ENCODE measurements around the gene HECTD3. TPM values are rescaled to one million over a fixed set of nuclear protein-coding genes. Genes with fewer than 3 reads are reported as not detected.

The HECTD3 gene
- 46.1 and 52.7 TPM in 2 replicates for total RNA-seq

DNA sequence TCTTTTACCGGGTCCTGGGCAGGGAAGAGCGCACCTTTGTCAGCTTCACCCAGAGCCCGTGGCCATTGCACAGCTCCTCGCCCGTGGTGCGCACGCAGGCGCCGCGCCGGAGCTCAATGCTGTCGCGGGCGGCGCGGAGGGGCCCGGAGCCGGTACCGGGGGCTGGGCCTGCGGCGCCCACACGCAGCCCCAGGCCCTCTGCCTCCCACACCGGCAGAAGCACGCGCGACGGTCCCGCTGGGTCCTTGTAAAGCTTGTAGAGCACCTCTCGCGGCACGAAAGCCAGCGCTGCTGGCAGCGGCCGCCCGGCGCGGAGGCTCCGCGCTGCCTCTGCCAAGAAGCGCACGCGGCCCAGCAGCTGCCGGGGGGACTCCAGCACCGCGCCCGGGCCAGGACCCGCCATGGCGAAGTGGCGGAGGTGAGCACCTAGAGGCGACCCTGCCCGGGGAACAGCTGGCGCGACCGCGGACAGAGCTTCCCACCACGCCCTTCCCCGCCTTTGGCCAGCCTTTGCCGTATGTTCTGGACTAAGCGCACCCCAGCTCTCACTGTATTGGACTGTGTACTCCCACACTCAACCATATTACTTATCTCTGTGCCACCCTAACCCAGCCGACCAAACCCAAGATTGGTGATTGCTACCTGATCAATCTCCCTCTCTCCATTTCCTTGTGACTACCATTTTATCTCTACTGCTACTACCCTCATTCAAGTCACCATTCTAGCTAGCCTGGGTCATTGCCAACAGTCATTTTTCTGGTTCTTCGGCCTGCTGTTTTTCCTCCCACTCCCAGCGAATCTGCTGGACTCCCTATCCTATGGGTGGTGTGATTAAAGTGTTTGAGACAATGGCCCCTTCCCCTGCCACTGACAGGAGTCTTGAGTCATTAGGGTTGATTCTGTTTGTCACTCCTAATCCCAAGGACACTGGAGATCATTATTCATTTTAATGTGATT, at the start of gene HECTD3:
Gene HECTD3, minus strand, starts transcription at position 470 of the 957 bp plus-strand sequence. Its CDS starts 67 bp downstream, at position 403.
- DNase-seq (ENCODE audit: extremely low read depth, low read depth, low spot score), result peak; percentile 20

DNA sequence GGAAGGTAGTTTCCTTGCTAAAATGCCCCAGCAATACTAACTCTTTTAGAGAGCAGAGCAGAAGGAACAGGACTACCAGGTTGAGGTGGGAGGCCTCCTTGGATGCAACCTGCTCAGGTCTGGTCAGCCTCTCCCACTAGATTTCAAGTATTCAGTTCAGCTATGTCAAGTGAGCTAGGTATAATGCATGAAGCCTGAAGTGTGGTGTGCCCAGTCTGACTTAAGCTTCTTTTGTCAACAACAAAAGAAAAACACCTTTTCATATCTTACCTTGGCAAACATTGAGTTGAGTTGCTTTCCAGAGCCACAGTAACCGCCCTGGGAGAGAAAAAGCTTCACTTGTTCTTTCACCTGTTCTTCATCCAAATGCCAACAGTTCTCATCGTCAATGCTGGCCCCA, 48.7 kb upstream of the HECTD3 start:
- DNase-seq (ENCODE audit: extremely low read depth, low read depth, low spot score), result no peak

GRCh38 chr1:45057542-45057941, 46.4 kb upstream of the HECTD3 start:
- DNase-seq (ENCODE audit: extremely low read depth, low read depth, low spot score), result no peak

DNA sequence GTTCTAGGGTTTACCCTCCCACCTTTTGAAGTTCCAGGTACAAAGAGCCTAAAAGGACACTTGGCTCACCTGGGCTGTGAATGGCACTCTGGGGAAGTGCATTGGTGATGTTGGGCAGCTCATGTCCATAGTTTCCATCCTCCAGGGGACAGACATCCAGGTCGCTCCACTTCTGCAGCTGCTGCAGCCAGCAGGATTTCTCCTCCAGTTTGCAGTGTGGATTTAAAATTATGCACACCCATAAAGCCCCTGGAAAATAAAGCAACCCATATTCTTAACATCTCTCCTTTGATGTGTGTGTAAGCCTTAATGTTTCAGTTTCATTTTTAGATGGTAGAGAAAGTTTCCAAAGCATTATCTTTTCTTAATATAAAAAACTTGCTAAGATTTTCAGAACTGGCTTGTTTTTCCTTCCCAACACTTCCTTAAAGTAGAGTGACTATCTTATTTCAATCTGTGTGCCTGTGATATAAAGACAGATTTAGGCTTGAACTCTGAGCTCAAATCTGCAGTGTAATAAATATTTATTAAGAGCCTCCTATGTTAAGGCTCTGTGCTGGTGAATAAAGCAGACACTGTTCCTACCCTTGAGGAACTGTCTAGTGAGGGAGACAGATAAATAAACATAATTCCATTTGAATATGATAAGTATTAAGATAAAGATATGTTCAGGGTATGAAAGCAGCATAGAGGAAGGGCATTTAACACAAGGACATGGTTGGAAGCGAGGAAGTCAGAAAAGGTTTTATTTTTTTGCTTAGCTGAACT, 40.1 kb upstream of the HECTD3 start:
- DNase-seq (ENCODE audit: extremely low read depth, low read depth, low spot score), result no peak

DNA sequence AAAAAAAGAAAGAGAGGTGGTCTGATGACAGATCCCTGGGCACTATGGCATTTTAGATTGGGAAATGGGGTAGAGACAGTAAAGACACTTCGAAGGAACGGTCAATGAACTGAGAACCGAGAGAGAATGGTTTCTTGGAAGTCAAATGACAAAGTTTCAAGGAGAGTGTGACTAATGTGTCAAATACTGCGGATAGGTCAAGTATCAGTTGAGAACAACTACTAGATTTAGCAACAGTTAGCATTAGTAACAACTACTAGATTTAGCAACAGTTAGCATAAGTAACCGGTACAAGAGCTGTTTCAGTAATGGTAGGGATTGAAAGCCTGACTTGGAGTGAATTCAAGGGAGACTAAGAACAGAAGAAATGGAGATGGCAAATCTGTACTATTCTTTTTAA, 35.9 kb upstream of the HECTD3 start:
- no peak for DNase-seq (ENCODE audit: extremely low read depth, low read depth, low spot score)

DNA sequence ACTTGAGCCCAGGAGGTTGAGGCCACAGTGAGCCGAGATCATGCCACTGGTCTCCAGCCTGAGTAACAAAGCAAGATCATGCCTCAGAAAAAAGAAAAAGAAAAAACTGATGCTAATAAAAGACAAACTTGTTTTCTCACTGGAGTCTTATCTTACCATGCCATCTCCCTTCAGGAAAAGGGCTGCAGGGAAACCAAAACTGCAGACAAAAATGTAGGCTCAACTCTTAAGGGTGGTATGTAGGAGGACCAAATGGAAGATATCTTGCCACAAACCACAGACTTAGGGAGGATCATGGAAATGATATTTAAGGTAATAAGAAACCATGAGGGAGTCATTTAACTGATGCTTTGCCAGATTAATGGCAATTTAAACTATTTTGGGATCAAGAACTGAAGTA, 33.8 kb upstream of the HECTD3 start:
- no peak for DNase-seq (ENCODE audit: extremely low read depth, low read depth, low spot score)

DNA sequence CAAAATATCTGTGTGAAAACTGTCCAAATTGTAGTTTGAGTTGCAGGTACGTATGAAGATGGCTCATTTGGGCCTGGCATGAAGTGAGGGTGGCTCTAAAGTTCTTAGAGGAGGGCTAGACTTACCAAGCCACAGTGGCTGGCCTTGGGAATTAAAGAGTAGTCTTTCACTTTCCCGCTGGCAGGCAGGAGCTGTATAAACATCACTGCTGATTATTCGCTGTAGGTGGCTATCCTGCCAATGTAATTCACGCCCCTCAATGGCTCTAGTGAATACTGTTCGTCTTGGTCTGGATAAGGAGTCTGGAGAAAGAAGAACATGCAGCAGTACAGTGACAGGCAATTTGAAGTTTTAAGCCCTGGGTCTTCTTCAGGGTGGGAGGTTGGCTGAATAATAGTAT, 32.0 kb upstream of the HECTD3 start:
- no peak for DNase-seq (ENCODE audit: extremely low read depth, low read depth, low spot score)

DNA sequence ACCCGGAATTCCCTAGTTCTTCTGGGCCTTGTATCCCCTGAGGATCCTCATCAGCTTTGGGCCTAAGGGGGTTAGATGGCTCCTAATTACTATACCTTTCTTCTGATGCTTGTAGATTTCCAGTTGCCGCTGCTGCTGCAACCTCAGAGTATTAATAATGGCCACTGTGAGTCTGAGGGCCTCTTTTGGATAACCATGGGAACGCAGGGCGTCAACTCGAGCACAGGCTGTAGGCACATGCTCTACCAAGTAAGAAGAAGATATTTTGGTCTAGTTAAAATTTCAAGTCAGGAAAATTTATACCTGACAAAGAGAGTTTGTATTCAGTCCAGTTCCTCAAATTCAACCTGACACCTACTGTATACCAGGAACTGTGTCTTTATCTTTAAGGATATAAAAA, 29.2 kb upstream of the HECTD3 start:
- no peak for DNase-seq (ENCODE audit: extremely low read depth, low read depth, low spot score)

DNA sequence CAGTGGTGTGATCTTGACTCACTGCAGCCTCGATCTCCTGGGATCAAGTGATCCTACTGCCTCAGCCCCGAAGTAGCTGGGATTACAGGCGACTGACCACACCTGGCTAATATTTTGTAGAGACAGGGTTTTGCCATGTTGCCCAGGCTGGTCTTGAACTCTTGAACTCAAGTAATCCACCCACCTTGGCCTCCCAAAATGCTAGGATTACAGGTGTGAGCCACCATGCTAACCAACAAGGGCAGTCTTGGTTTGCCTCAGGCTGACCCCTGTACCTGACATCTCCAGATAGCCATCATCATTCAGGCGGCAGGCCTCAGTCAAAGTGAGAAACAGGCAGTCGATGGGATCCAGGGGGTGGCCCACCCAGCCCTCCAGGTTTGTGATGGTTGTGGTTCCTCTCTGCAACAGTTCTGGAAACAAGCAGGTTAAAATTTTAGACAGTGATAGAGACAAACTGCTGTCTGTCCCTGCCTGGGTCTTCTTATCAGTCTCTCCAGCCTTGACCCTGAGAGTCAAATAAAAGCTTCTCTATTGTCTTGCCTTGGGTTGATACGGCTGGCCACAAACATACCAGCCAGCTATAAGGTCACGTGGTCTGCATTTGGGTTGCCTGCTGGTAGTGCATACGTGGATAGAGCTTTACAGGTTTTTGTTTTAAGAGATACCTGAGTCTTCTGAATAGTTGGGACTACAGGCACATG, 27.7 kb upstream of the HECTD3 start:
- DNase-seq (ENCODE audit: extremely low read depth, low read depth, low spot score), result no peak

- no peak for DNase-seq (ENCODE audit: extremely low read depth, low read depth, low spot score)
Measured at GRCh38 chr1:45038240-45038639, 27.1 kb upstream of the HECTD3 start.

- no peak for DNase-seq (ENCODE audit: extremely low read depth, low read depth, low spot score)
Measured at GRCh38 chr1:45037456-45037855, 26.3 kb upstream of the HECTD3 start.

DNA sequence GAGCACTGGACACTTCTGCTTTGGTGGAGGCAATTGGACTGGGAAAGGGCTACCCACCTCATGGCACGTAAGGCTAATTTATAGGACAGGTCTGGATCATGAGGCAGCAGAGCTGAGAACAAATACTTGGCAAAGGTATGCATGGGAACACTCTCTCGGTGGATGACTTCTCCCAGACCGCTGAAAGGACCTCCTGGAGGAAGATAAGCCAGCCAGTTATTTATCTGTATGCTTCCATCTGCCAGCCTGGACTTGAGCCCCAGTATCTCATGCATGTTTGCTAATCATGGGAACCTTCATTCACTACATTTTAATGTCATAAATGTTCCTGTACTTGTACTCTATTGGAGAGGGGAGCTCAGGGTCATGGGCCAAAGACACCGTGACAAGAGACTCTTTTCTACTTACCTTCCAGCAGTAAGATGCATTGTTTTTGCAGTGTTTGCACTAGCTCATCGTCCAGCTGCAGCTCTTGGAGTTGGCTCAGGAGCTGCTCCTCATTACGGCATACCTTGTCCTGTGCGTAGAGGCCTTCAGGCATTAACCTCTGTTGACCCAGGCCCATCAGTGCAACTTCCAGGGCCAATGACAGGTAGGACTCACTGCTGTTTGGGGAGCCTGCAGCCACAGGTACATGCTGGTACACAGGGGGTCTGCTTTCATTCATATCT, 24.6 kb upstream of the HECTD3 start:
- no peak for DNase-seq (ENCODE audit: extremely low read depth, low read depth, low spot score)

GRCh38 chr1:45033356-45033755, 22.2 kb upstream of the HECTD3 start:
- DNase-seq (ENCODE audit: extremely low read depth, low read depth, low spot score), result no peak

GRCh38 chr1:45032837-45033236, 21.7 kb upstream of the HECTD3 start:
- DNase-seq (ENCODE audit: extremely low read depth, low read depth, low spot score), result no peak

DNA sequence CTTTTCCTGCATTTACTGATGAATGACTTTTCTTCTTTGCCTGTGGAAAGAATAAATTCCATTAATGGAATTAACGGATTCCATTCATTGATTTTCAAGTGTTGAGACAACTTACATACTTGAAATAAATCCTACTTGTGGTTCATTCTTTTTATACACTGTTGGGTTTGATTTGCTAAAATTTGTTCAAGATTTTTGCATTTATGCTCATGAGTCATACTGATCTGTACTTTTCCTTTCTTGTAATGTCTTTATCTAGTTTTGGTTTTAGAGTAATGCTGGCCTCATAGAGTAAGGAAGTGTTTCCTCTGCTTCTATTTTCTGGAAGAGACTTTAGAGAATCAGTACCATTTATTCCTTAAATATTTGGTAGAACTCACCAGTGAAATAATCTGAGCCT, 15.3 kb upstream of the HECTD3 start:
- DNase-seq (ENCODE audit: extremely low read depth, low read depth, low spot score), result no peak

- no peak for DNase-seq (ENCODE audit: extremely low read depth, low read depth, low spot score)
Measured at GRCh38 chr1:45023663-45024062, 12.5 kb upstream of the HECTD3 start.

- DNase-seq (ENCODE audit: extremely low read depth, low read depth, low spot score), result peak; percentile 31
Measured at GRCh38 chr1:45018599-45019230, 7.6 kb upstream of the HECTD3 start.

GRCh38 chr1:45016767-45017166, 5.6 kb upstream of the HECTD3 start:
- DNase-seq (ENCODE audit: extremely low read depth, low read depth, low spot score), result no peak

DNA sequence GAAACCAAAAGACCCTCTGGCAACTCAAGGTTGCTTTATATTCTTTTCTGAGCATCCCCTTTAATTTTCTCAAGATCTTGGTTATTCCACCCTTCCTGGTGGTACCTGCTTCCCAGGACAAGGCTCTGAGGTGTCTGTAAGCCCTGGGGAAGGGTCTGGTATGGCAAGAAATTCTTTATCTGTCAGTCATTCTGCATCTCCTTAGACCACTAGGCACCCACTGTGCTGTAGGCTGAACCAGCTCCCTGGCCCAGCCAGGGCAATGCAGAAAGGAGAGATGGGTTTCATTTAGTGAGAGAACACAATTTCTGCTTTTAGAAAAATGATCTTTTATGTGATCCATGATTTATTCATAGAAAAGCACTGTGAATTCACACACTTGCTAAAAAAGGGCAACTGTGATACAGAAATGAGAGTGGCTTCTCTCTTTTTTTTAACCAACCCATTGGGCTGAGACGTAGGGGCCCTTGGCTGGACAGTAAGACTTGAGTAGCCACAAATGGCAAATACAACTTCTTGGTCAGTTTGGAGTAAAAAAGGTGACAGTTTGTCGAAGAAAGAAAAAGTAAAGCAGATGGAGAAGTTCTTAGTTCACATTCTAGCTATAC, 5.1 kb upstream of the HECTD3 start:
- DNase-seq (ENCODE audit: extremely low read depth, low read depth, low spot score), result no peak

GRCh38 chr1:45015683-45016082, 4.6 kb upstream of the HECTD3 start:
- DNase-seq (ENCODE audit: extremely low read depth, low read depth, low spot score), result no peak

Measured in glomerular endothelial cell (primary cell).